ENCODE measurements around the gene DDX1. TPM values are rescaled to one million over a fixed set of nuclear protein-coding genes. Genes with fewer than 3 reads are reported as not detected.

Gene DDX1
- total RNA-seq, 1 donor from 2014 or later = 89.9 TPM

GRCh38 chr2:15562354-15563031, 29.2 kb upstream of the DDX1 start:
- H3K4me1 Mint-ChIP-seq (ENCODE audit: low read depth) = peaks cover 26% of the 10 kb centered on the region
- H3K36me3 Mint-ChIP-seq (ENCODE audit: low read depth) = no peaks in the 10 kb centered on the region
- peak overlapping the region; percentile 99 for H3K27ac Mint-ChIP-seq (ENCODE audit: unreplicated experiment)
- peak overlapping the region; percentile 96 for H3K4me3 Mint-ChIP-seq (ENCODE audit: unreplicated experiment)
- DNase-seq (ENCODE audit: low spot score) = no peak
- no peaks in the 10 kb centered on the region for H3K9me3 Mint-ChIP-seq (ENCODE audit: low read depth)
- H3K27me3 Mint-ChIP-seq (ENCODE audit: low read depth) = peaks cover 8% of the 10 kb centered on the region
- no peak for TF ChIP-seq CTCF (IDR thresholded peaks at IDR 0.05)

DNA sequence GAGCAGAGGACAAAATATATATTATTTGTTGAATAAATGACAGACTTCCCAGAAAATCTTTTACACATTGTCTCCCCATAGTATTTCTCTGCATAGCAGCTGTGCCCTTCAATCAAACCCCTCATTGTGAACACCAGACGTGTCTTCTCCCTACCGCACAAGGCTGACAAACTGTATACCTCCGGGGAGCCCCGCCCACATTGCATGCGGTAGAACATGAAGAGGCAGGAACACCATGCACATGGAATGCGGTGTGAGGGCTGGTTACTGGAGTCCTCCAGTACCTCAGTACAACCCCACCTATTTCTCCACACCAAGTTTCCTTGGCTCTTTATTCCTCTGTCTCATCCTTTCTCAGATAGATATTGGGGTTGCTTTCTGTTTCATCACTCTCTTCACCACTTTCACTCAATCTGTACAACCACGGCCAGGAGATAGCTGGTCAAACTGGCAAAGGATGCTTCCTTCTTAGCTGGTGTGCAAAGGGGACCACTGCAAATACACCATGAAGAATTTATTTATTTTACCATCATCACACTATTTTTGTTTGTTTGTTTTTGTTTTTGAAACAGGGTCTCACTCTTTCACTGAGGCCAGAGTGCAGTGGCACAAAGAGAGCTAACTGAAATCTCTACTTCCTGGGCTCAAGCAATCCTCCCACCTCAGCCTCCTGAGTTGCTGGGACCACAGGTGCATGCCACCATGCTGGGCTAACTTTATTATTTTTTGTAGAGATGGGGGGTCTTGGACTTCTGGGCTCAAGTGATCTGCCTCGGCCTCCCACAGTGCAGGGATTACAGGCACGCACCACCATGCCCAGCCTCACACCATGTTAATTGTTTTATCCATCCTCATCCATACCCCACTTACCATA, 28.2 kb upstream of the DDX1 start:
- Mint-ChIP-seq H3K36me3 (ENCODE audit: low read depth) (no peaks in the 10 kb centered on the region), H3K9me3 (ENCODE audit: low read depth) (no peaks in the 10 kb centered on the region), H3K4me1 (ENCODE audit: low read depth) (peaks cover 26% of the 10 kb centered on the region), H3K27me3 (ENCODE audit: low read depth) (peaks cover 8% of the 10 kb centered on the region), H3K27ac (ENCODE audit: unreplicated experiment) (no peak overlapping the region), H3K4me3 (ENCODE audit: unreplicated experiment) (no peak overlapping the region)
- TF ChIP-seq CTCF (IDR thresholded peaks at IDR 0.05) = no peak
- no peak for DNase-seq (ENCODE audit: low spot score)

GRCh38 chr2:15565392-15565791, 26.3 kb upstream of the DDX1 start:
- Mint-ChIP-seq H3K4me1 (ENCODE audit: low read depth) (peaks cover 10% of the 10 kb centered on the region), H3K4me3 (ENCODE audit: unreplicated experiment) (no peak overlapping the region), H3K27ac (ENCODE audit: unreplicated experiment) (no peak overlapping the region), H3K27me3 (ENCODE audit: low read depth) (peaks cover 8% of the 10 kb centered on the region), H3K9me3 (ENCODE audit: low read depth) (no peaks in the 10 kb centered on the region), H3K36me3 (ENCODE audit: low read depth) (no peaks in the 10 kb centered on the region)
- DNase-seq (ENCODE audit: low spot score) = no peak
- no peak for TF ChIP-seq CTCF (IDR thresholded peaks at IDR 0.05)

GRCh38 chr2:15565994-15566671, 25.5 kb upstream of the DDX1 start:
- no peak for DNase-seq (ENCODE audit: low spot score)
- Mint-ChIP-seq H3K36me3 (ENCODE audit: low read depth) (no peaks in the 10 kb centered on the region), H3K4me1 (ENCODE audit: low read depth) (peaks cover 10% of the 10 kb centered on the region), H3K27ac (ENCODE audit: unreplicated experiment) (no peak overlapping the region), H3K4me3 (ENCODE audit: unreplicated experiment) (no peak overlapping the region), H3K27me3 (ENCODE audit: low read depth) (peaks cover 8% of the 10 kb centered on the region), H3K9me3 (ENCODE audit: low read depth) (no peaks in the 10 kb centered on the region)
- no peak for TF ChIP-seq CTCF (IDR thresholded peaks at IDR 0.05)

- Mint-ChIP-seq H3K36me3 (ENCODE audit: low read depth) (no peaks in the 10 kb centered on the region), H3K4me3 (ENCODE audit: unreplicated experiment) (no peak overlapping the region), H3K27me3 (ENCODE audit: low read depth) (peaks cover 10% of the 10 kb centered on the region), H3K27ac (ENCODE audit: unreplicated experiment) (no peak overlapping the region), H3K9me3 (ENCODE audit: low read depth) (no peaks in the 10 kb centered on the region), H3K4me1 (ENCODE audit: low read depth) (peaks cover 4% of the 10 kb centered on the region)
- no peak for TF ChIP-seq CTCF (IDR thresholded peaks at IDR 0.05)
- no peak for DNase-seq (ENCODE audit: low spot score)
Measured at GRCh38 chr2:15566912-15567311, 24.8 kb upstream of the DDX1 start.

Measured in chondrocyte (in vitro differentiated cells).